IPS-NIHi7 (cell line): ENCODE data around the gene ABCA7.

Experiments
- DNase-seq: peaks from one replicate; pipeline ENCODE4 v3.0.0; 2012; ENCODE audit warnings: mixed read lengths; ENCODE audit errors: extremely low spot score

ABCA7 gene

GRCh38 chr19:1086613-1087012 lies 46.7 kb downstream of the ABCA7 start:
- DNase-seq: no peak

DNA sequence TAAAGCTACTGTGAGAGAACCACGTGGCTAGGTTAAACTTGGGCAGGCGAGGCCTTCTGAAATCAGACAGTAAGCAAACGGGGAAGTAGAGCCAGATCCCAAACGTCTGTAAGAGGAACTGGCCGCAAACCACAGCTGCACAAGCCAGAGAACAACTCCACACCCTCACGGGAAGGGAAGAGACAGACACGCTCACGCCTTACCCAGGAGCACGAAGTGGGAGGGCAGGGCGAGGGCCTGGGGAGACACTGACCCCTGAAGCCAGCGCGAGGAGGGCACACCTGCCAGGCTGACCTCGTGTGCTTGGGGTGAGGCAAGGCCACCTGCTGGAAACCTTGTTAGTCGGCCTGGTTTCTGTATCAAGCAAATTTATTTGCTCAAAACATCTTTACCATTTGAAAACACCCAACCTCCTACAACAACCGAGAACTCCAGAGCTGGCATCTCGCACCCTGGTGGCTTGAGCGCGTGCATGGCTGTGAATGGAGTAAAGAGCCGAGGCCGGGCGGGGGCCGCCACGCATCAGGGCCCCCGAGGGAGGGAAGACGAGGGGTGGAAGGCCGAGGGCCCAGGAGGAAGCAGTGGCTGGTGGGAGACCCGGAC lies 48.0 kb downstream of the ABCA7 start:
- DNase-seq: no peak

GRCh38 chr19:1088416-1089010 lies 48.6 kb downstream of the ABCA7 start:
- DNase-seq: no peak

DNA sequence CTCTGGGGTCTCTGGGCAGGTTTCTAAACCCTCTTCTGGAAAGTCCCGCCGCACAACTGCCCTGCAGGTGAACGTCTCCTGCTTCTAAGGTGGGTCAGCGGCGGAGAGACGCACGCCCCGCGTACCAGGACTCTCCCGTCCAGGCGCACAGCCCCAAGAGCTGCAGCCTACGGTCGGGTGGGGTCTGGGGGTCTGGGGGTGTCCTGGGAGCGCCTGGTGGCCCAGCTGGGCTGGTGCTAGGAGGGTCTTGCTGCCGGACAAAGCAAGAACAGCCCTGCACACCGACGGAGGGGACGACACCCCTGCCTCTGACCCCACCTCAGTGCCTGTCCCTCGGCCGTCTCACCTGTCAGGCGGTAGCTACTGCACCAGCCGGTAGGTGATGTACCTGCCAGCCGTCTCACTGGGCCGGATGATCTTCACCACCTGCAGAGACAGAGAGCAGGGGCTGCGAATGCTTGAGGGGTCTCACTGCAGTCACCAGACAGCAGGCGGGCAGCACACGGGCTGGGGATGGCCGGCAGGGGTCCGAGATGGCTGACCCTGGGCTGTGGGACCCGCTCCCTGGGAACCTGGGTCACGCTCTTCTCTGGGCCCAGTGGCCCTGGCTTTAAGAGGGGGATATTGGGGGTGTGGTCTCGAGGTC lies 49.3 kb downstream of the ABCA7 start:
- no peak for DNase-seq

DNA sequence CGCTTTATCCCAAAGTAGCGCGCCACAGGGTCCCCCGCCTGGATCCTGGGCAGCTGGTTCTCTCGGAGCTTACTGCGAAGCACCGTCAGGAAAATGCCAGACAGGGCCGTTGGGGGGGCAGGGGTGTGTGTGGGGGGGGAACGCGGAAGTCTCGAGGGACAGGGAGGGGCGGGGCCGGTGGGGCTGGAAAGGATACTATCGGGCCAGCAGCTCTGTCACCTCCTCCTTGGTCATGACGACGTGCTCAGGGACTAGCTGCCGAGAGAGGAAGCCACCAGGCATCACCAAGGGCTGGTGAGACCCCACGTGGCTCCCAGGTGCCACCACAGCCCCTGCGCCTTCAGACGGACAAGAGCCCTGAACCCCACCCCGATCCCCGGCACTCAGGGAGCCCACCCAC lies 50.0 kb downstream of the ABCA7 start:
- DNase-seq: no peak

DNA sequence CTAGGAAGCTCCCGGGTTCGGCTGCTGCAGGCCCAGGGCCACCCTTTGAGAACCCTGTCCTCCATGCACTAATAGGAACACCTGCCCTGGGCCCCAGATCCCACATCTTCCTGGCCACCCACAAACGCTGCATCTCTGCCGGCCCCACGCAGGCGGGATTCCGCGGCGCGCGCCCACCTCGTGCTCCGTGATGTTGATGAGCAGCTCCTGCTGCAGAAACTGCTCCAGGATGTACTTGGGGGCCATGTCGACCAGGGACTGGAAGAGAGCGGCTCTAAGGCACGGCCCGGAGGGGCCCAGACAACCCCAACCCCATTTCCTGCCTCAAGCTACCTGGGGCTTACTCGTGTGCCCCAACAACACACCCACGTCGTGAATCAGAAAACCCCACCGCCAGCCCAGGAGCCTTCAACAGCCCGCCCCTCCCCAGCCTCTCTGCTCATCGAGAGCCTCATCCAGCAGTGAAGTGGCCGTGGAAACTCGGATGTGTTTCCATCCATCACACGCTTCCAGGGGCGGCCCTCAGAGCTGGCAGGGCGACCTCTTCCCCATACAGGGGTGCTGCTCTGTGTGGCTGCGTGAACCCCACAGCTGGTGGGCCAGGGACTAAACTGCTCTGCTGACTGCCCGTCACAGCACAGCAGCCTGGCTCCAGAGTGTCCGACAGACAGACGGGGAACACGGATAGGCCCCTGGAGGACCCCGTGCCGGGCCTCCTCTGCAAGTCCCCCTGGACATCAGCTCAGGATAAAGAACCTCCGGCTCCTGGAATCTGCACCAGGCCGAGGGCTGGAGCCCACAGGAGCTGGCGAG lies 51.0 kb downstream of the ABCA7 start:
- no peak for DNase-seq

DNA sequence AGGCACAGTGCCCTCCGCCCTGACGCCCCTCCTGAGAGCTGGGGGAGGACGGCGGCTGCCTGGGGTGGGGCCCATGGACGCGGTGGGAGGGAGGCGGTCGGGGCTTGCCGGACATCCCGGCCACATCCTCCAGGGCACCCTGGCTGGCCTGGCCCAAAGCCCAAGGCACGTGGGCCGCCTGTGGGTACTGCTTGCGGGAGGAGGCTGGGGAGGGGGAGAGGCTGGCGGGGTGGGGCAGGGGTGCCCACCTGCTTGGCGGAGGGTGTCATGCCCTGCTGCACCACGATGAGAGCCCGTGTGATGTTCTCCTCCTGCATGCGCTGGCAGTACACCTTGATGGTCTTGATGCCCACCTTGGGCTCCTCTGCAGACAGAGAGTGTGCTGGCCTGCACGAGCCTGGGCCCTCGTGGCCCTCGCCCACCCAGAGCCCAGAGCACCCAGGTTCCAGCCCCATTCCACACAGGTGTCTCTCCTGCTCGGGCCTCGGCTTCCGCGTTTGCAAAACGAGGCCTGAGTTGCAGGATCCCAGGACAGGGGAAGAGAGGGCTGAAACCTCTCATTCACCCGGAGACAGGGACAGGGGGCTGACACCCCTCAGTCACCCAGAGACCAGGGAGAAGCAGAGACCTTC lies 51.8 kb downstream of the ABCA7 start:
- DNase-seq: no peak

GRCh38 chr19:1093330-1093729 lies 53.4 kb downstream of the ABCA7 start:
- DNase-seq: no peak

- DNase-seq: no peak
Observed at GRCh38 chr19:1093811-1094553, 54.1 kb downstream of the ABCA7 start.

- DNase-seq: no peak
Observed at GRCh38 chr19:1094655-1094977, 54.7 kb downstream of the ABCA7 start.

DNA sequence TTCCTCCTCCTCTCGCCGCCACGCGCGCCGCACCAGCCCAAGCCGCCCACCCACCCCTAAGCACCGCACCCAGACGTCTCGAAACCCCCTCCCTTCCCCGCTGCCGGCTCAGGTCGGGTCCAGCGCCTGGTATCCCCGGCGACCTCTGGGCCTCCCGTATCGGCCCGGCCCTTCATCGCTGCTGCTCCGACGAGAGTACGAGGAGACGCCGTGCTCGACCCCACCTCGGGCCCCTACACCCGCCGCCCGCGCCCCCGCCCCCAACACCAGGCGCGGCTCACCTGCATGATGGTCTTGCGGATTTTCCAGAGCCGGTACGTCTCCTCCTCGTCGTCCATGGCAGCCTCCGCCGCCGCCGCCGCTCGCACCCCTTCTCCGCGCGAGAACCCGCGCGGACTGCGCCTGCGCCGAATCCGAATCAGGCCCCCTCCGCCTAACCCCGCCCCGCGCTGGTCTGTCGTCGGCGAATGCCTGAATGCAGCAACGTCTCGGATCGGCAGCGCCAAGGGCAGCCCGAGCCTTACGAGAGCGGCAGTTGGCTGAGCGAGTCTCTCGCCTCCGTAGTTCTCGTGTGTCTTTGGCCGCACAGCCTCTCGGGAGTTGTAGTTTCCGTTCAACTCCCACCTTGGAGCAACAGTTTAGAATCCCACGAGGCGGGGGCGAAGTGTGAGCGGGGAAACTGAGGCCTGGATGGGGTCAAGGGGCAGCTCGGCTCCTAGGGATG lies 55.2 kb downstream of the ABCA7 start, which contains the start of gene POLR2E:
TSS of gene POLR2E (minus strand) at position 398 of the 724 bp plus-strand sequence. CDS start at position 338, 60 bp downstream.
- peak; percentile 99 for DNase-seq

GRCh38 chr19:1097810-1098176 lies 57.9 kb downstream of the ABCA7 start:
- DNase-seq: no peak

DNA sequence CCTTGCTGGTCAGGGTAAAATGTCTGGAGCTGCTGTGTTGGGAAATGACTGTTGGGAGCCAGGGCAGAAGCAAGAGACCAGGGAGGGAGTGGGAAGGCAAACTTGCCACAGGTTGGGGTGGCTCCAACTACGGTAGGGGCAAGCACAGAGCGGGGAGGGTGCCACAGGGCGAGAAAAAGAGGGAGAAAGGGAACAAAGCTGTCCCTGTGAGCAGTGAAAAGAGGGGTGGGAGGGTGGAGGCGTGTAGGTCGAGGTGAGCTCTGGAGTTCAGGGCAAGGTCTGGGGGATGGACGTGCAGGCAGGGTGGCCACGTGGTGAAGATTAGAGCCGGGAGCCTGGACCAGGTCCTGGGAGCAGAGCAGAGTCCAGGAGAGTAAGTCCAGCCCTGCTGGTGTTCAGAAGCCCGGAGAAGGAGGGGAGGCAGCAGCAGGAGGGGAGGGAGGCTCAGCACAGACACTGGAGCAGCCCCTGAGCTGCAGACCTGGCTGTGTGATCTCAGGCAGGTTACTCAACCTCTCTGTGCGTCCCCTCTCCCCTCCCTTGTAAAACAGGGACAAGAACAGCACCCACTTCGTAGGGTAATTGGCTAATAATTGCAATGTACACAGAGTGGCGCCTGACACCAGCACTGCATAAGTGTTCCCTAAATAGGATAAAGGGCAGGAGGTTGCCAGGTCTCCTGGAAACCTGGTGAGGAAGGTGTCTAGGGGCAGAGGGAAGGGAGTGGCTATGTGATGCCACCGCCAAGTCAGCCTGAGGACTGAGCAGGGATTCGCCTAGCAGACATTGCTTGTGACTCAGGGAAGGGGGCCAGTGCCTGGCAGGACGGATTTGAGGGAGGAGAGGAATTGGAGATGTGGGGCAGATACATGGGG lies 58.5 kb downstream of the ABCA7 start:
- DNase-seq: no peak

GRCh38 chr19:1101337-1101698 lies 61.4 kb downstream of the ABCA7 start:
- DNase-seq: no peak

GRCh38 chr19:1102407-1103131 lies 62.7 kb downstream of the ABCA7 start:
- DNase-seq: no peak

DNA sequence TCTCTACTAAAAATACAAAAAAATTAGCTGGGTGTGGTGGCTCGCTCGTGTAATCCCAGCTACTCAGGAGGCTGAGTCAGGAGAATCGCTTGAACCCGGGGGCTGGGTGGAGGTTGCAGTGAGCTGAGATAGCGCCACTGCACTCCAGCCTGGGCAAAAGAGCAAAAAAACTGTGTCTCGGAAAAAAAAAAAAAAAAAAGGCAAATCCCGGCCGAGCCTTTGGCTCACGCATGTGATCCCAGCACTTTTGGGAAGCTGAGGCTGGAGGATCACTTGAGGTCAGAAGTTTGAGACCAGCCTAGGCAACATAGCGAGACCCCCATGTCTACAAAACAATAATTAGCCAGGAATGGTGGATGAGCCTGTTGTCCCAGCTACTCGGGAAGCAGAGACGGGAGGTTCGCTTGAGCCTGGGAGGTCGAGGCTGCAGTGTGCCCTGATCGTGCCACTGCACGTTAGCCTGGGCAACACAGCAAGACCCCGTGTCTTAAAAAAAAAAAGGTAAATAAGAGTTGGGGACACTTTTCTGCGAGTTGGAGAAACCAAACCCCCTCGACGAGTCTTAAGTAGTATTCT lies 63.3 kb downstream of the ABCA7 start:
- no peak for DNase-seq

- peak; percentile 97 for DNase-seq
Observed at GRCh38 chr19:1103708-1104310, 63.9 kb downstream of the ABCA7 start, which contains the start of gene GPX4. Gene GPX4, plus strand, starts transcription at chr19:1103994. Its CDS starts 50 bp downstream, at chr19:1104044.

DNA sequence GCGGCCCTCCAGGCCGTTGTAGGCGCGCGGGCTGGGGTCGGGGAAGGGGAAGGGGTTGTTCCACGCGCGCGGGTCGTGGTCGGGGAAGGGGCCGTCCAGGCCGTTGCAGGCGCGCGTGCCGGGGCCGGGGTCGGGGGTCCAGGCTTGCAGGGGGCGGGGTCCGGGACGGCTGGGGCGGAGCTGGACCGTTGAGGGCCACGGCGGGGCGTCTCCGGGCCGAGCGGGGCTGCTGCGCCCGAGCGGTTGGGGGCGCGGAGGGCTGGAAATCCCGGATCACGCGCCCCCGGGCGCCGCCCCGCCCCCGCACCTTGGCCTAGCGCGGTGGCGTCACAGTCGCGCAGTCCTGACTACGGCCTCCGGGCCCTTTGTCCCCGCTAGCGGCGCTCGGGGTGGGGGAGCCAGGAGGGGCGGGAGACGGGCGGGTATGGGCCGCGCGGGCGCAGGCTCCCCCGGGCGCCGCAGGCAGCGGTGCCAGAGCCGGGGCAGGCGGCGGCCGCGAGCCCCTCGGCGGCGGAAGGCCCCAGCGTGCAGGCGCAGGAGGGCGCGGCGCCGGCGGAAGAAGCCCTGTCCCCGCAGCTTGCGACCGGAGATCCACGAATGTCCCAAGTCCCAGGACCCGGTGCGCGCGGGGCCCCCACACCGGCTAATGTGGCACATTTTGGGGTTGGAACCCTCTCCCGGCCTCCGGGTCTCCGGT lies 64.6 kb downstream of the ABCA7 start:
- DNase-seq: peak; percentile 83
